Keratinocyte (primary cell): ENCODE data around the gene RACGAP1. TPM values are rescaled to one million over a fixed set of nuclear protein-coding genes. Genes with fewer than 3 reads are reported as not detected.

Source experiments
- DNase-seq: peaks from one replicate; pipeline ENCODE4 v3.0.0-alpha.2; 2011; ENCODE audit warnings: low read depth, missing footprints, low spot score
- FAIRE-seq: peaks from 2 replicates; lab custom pipeline; 2011; peaks lifted over from hg19 to GRCh38; lab: Jason Lieb, UNC
- H2AFZ ChIP-seq: 2 replicates; pipeline ENCODE4 v1.6.0; 2012; ENCODE audit warnings: low read length, control low read depth, inconsistent platforms; ENCODE audit not compliant: control insufficient read depth
- H3K27ac ChIP-seq: 2 replicates; pipeline ENCODE4 v1.5.1; 2011; ENCODE audit warnings: low read length; ENCODE audit not compliant: control insufficient read depth, insufficient read depth
- H3K27me3 ChIP-seq: 3 replicates; pipeline ENCODE4 v1.6.0; 2011; ENCODE audit warnings: low read length; ENCODE audit not compliant: control insufficient read depth, insufficient read depth; ENCODE audit errors: extremely low read depth
- H3K36me3 ChIP-seq, 2 experiments: 2 replicates in 1 of 2; 3 replicates in 1 of 2; pipeline ENCODE4 v1.5.1; 2011; ENCODE audit warnings: low read length in 2 of 2, mild to moderate bottlenecking in 1 of 2; ENCODE audit not compliant: control insufficient read depth in 2 of 2, insufficient read depth in 2 of 2; ENCODE audit errors: extremely low read depth in 1 of 2
- H3K4me1 ChIP-seq: 3 replicates; pipeline ENCODE4 v1.5.1; 2011; ENCODE audit warnings: low read length; ENCODE audit not compliant: control insufficient read depth, insufficient read depth; ENCODE audit errors: extremely low read depth
- H3K4me2 ChIP-seq: 3 replicates; pipeline ENCODE4 v1.6.0; 2011; ENCODE audit warnings: low read depth, low read length; ENCODE audit not compliant: control insufficient read depth, insufficient read depth; ENCODE audit errors: extremely low read depth
- H3K4me3 ChIP-seq, 3 experiments: fragments of 200-600 bp in 1 of 3; sonication (generic) in 1 of 3; 2 replicates in 2 of 3; 3 replicates in 1 of 3; pipeline ENCODE4 v1.5.1; 2011 to 2016; ENCODE audit warnings: low read length in 3 of 3, mild to moderate bottlenecking in 3 of 3, control low read depth in 2 of 3, inconsistent platforms in 1 of 3, low read depth in 1 of 3, mixed read lengths in 1 of 3, mixed run types in 1 of 3, moderate library complexity in 1 of 3; ENCODE audit not compliant: control insufficient read depth in 2 of 3, insufficient read depth in 2 of 3; ENCODE audit errors: extremely low read depth in 1 of 3
- H3K79me2 ChIP-seq: 2 replicates; pipeline ENCODE4 v1.6.0; 2012; ENCODE audit warnings: low read length; ENCODE audit not compliant: control insufficient read depth, insufficient read depth
- H3K9ac ChIP-seq: 3 replicates; pipeline ENCODE4 v1.6.0; 2011; ENCODE audit warnings: low read length; ENCODE audit not compliant: control insufficient read depth, insufficient read depth; ENCODE audit errors: extremely low read depth
- H3K9me1 ChIP-seq: 3 replicates; pipeline ENCODE4 v1.6.0; 2011; ENCODE audit warnings: low read length; ENCODE audit not compliant: control insufficient read depth, insufficient read depth; ENCODE audit errors: extremely low read depth
- H3K9me3 ChIP-seq: 2 replicates; pipeline ENCODE4 v1.5.1; 2012; ENCODE audit warnings: low read depth, low read length; ENCODE audit not compliant: control insufficient read depth
- H4K20me1 ChIP-seq: 3 replicates; pipeline ENCODE4 v1.6.0; 2011; ENCODE audit warnings: low read length; ENCODE audit not compliant: control insufficient read depth, insufficient read depth; ENCODE audit errors: extremely low read depth
- CTCF ChIP-seq, 3 experiments: IDR thresholded peaks in 1 of 3; conservative IDR thresholded peaks in 1 of 3; optimal IDR thresholded peaks in 1 of 3; 2 replicates in 2 of 3; 3 replicates in 1 of 3; pipeline versions ENCODE3 to v1.5.1; 2011; ENCODE audit warnings: low read length in 3 of 3, mild to moderate bottlenecking in 3 of 3, moderate library complexity in 2 of 3, control low read depth in 1 of 3, inconsistent platforms in 1 of 3; ENCODE audit not compliant: insufficient read depth in 2 of 3; ENCODE audit errors: extremely low read depth in 1 of 3
- EZH2 ChIP-seq: IDR thresholded peaks from one replicate; pipeline ENCODE4 v1.6.1; 2012; ENCODE audit warnings: inconsistent platforms, mild to moderate bottlenecking, low read length, moderate library complexity
- dilution Hi-C: fragments of 300-500 bp; cut with MboI; formaldehyde crosslinking; loops from one replicate; pipeline ENCODE4 v1.7.0; 2020; ENCODE audit warnings: low sequenced_read_pairs; ENCODE audit not compliant: extremely low pct_ligation_motif_present
- polyA plus RNA-seq, 5 experiments: library from polyadenylated mRNA; depleted of rRNA in 3 of 5; stranded (reverse) in 3 of 5; stranded (forward) in 1 of 5; unstranded in 1 of 5; fragments of >200 nt; gene quantifications; 1 replicate in 1 of 5; 2 replicates in 3 of 5; 3 replicates in 1 of 5; pipeline versions ENCODE4 v1.2.1 to v1.2.3, GENCODE V29; 2011 to 2012; ENCODE audit warnings: missing spikeins in 2 of 5, low read depth in 1 of 5, low replicate concordance in 1 of 5

RACGAP1 gene
- polyA plus RNA-seq, 1 donor (not counting 4 experiments of a cell fraction or from before 2014, with no cell fraction given), result 57.1 TPM

- no peaks in the 10 kb centered on the region for H3K36me3 ChIP-seq
- no peak overlapping the region for H3K27ac ChIP-seq
- no peaks in the 10 kb centered on the region for H3K79me2 ChIP-seq
- H2AFZ ChIP-seq, result peak overlapping the region; percentile 19
- H3K9ac ChIP-seq, result no peak overlapping the region
- H3K4me2 ChIP-seq, result no peak overlapping the region
- no peaks in the 10 kb centered on the region for H3K9me1 ChIP-seq
- FAIRE-seq, result peak; percentile 9
- peaks cover 15% of the 10 kb centered on the region for H3K4me1 ChIP-seq
- no peak for DNase-seq
- H3K9me3 ChIP-seq, result no peaks in the 10 kb centered on the region
- no peak overlapping the region for H3K4me3 ChIP-seq
- H3K27me3 ChIP-seq, result peaks cover 6% of the 10 kb centered on the region
- no peak for TF ChIP-seq EZH2
- peak; percentile 90 to 96 (median 94) for TF ChIP-seq CTCF (optimal IDR thresholded peaks at IDR 0.05 in 1 of 3, IDR thresholded peaks at IDR 0.05 in 1 of 3, conservative IDR thresholded peaks at IDR 0.05 in 1 of 3; ENCODE audit: extremely low read depth in 1 of 3, insufficient read depth in 2 of 3, low read length in 3 of 3)
- dilution Hi-C loops, result no loop called here
- no peaks in the 10 kb centered on the region for H4K20me1 ChIP-seq
Measured at GRCh38 chr12:49945394-49946080, 79.8 kb downstream of the RACGAP1 start.

GRCh38 chr12:49944718-49945117 is 80.6 kb downstream of the RACGAP1 start:
- TF ChIP-seq EZH2, result no peak
- TF ChIP-seq CTCF (optimal IDR thresholded peaks at IDR 0.05 in 1 of 3, IDR thresholded peaks at IDR 0.05 in 1 of 3, conservative IDR thresholded peaks at IDR 0.05 in 1 of 3; ENCODE audit: extremely low read depth in 1 of 3, insufficient read depth in 2 of 3, low read length in 3 of 3), result no peak
- FAIRE-seq (no peak), DNase-seq (no peak)
- dilution Hi-C loops, result no loop called here
- Histone ChIP-seq H3K4me1 (peaks cover 15% of the 10 kb centered on the region), H3K9ac (no peak overlapping the region), H3K9me3 (no peaks in the 10 kb centered on the region), H4K20me1 (no peaks in the 10 kb centered on the region), H3K36me3 (no peaks in the 10 kb centered on the region), H3K9me1 (no peaks in the 10 kb centered on the region), H3K27me3 (no peaks in the 10 kb centered on the region), H3K4me3 (no peak overlapping the region), H2AFZ (no peak overlapping the region), H3K27ac (no peak overlapping the region), H3K4me2 (no peak overlapping the region), H3K79me2 (no peaks in the 10 kb centered on the region)
